Lower lobe of right lung (tissue), 2 donors: ENCODE measurements around the gene SPATA20. TPM values are rescaled to one million over a fixed set of nuclear protein-coding genes. Genes with fewer than 3 reads are reported as not detected.

Experiments
- ATAC-seq, 2 donors: fragments of 200-7000 bp; cut with Tn5 transposase; one replicate each; pipeline ENCODE4 v1.9.1; 2020 to 2022; ENCODE audit warnings: mild to moderate bottlenecking in 2 of 2, moderate library complexity in 2 of 2
- DNase-seq: peaks from one replicate; pipeline ENCODE4 v3.0.0-alpha.2; 2020
- H3K27ac ChIP-seq: fragments of 200-600 bp; one replicate; pipeline ENCODE4 v1.8.0; 2022
- H3K27me3 ChIP-seq: fragments of 200-600 bp; one replicate; pipeline ENCODE4 v1.8.0; 2022; ENCODE audit warnings: low read depth
- H3K36me3 ChIP-seq: fragments of 200-600 bp; one replicate; pipeline ENCODE4 v1.8.0; 2022; ENCODE audit warnings: mild to moderate bottlenecking
- H3K4me1 ChIP-seq: fragments of 200-600 bp; one replicate; pipeline ENCODE4 v1.8.0; 2022
- H3K4me3 ChIP-seq: fragments of 200-600 bp; one replicate; pipeline ENCODE4 v1.8.0; 2022; ENCODE audit warnings: mild to moderate bottlenecking
- H3K9me3 ChIP-seq: fragments of 200-600 bp; one replicate; pipeline ENCODE4 v1.8.0; 2022
- intact Hi-C: fragments of 100-400 bp; cut with DNase I; formaldehyde crosslinking; loops from one replicate; pipeline ENCODE4 v1.11.0; 2022
- total RNA-seq: library from RNA; stranded (reverse); fragmentation: NEBNext Ultra II Directional; extraction: Animal tissue kit (Norgen Biotek cat#: 25700); gene quantifications from one replicate; pipeline ENCODE4 v1.2.1, GENCODE V29; 2021
- TF ChIP-seq, protein P1 (sequence below): fragments of 200-600 bp; IDR thresholded peaks from one replicate; pipeline ENCODE4 v1.8.0; 2022; ENCODE audit warnings: antibody characterized with exemption, mild to moderate bottlenecking
- donor health status: DM: no; HTN: yes; CAD: no; lungs with severe emphysema.

Gene SPATA20
- total RNA-seq, 1 donor from 2014 or later = 29.7 TPM

DNA sequence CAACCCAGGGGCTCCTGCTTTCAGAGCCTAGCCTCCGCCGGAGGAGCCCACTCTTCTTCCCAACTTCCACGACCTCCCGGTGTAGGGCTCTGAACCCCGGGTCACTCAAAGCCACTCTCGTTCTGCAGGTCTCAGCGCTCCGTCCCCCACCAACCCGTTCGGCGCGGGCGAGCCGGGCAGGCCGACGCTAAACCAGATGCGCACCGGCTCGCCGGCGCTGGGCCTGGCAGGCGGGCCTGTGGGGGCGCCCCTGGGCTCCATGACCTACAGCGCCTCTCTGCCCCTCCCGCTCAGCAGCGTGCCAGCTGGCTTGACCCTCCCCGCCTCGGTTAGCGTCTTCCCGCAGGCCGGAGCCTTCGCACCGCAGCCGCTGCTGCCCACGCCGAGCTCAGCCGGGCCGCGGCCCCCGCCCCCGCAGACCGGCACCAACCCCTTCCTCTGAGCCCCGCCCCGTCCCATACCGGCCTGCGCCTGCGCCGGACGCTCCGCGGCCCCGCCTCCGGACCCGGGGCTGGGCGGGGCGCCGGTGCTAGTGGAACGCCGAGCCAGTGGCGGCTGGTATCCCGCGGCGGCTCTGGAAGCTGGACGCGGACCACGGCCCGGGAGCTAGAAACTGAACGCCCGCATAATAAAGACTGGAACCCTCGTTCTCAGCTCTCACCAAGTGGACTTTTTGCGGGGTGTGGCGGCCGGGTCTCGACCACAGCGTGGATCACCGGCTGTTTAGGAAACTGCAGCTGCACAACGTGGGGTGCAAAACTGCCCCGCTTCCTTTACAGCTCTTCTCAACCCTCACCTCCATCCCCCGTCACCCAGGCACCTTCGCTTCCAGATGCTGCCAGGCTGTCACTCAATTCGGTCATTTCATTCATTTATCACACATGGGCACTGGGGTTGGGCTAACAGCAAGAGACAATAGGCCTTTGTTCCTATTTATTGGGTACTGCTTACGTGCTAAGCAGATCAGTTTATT is 5.0 kb upstream of the SPATA20 start:
- intact Hi-C loops = no loop called here
- H3K4me3 ChIP-seq = peak overlapping the region; percentile 70
- H3K27ac ChIP-seq = peak overlapping the region; percentile 75
- ATAC-seq (peak; percentile 94 to 95), DNase-seq (peak; percentile 90)
- no peaks in the 10 kb centered on the region for H3K27me3 ChIP-seq
- peaks cover 30% of the 10 kb centered on the region for H3K4me1 ChIP-seq
- TF ChIP-seq, protein P1, sequence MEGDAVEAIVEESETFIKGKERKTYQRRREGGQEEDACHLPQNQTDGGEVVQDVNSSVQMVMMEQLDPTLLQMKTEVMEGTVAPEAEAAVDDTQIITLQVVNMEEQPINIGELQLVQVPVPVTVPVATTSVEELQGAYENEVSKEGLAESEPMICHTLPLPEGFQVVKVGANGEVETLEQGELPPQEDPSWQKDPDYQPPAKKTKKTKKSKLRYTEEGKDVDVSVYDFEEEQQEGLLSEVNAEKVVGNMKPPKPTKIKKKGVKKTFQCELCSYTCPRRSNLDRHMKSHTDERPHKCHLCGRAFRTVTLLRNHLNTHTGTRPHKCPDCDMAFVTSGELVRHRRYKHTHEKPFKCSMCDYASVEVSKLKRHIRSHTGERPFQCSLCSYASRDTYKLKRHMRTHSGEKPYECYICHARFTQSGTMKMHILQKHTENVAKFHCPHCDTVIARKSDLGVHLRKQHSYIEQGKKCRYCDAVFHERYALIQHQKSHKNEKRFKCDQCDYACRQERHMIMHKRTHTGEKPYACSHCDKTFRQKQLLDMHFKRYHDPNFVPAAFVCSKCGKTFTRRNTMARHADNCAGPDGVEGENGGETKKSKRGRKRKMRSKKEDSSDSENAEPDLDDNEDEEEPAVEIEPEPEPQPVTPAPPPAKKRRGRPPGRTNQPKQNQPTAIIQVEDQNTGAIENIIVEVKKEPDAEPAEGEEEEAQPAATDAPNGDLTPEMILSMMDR = peak; percentile 31
- no peaks in the 10 kb centered on the region for H3K9me3 ChIP-seq
- H3K36me3 ChIP-seq = no peaks in the 10 kb centered on the region

DNA sequence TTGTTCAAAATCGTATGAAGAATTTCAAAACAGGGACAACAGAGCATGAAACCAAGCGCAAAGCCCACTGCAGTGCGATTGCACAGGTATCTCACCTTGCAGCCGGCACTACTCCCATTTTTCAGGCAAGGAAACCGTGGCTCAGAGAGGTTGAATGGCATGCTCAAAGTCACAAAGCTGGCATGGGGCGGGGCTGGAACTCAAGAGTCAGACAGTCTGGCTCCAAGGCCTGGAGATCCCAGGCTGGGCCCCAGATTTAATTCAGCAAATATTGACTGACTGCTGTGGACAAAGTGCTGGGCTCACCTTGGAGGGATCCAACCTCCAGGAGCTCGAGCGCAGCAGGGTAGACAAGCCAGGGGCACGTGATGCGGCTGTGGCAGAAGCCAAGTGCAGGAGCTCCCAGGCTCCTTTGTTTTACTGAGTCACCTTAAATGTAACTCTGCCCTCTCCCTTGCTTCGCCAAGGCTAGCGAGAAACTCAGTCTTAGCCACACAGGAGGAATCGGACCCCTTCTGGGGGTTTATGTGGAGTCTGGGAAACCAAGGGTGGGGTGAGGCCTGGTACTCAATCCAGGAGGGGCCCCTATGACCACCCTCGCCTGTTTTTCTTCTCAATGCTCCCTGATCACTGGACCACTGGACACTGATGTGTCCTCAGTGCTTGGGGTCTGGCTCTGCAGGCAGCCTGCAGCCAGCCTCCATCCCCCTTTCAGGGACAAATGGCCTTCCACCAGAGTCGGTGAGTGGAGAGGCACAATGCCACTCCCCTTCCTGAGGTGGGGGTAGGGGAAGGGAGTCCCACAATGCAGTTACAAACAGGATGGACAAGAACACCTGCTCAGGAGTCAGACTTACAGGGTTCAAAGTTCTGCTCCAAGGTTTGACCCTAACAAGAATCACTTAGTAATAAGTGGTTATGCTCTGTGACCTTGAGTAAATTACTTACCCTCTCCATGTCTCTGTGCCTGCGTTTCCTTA is 3.9 kb upstream of the SPATA20 start:
- peaks cover 41% of the 10 kb centered on the region for H3K4me1 ChIP-seq
- no peaks in the 10 kb centered on the region for H3K27me3 ChIP-seq
- TF ChIP-seq, protein P1 = no peak
- peak; percentile 82 for DNase-seq
- H3K9me3 ChIP-seq = no peaks in the 10 kb centered on the region
- H3K36me3 ChIP-seq = no peaks in the 10 kb centered on the region
- H3K4me3 ChIP-seq = peak overlapping the region; percentile 70
- intact Hi-C loops = no loop called here
- peak overlapping the region; percentile 36 for H3K27ac ChIP-seq
- peak; percentile 23 to 67 for ATAC-seq

DNA sequence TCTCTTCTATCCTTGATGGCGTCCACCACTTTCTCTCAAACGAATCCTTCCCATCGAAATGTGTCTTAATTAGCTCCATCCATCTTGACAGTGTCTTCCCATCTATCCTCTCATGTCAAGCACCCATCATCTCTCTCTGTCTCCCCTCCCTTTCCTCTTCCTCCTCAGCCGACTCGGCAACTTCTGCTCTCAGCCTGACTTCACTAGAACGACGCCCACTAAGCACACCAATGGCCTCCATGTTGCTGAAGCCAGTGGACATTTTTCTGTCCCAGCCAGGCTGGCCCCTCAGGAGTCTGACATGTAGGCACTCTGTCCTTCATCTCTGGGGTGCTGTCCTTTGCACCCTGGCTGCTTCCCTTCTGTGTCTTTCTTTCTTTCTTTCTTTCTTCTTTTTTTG is 2.5 kb upstream of the SPATA20 start:
- intact Hi-C loops = no loop called here
- Histone ChIP-seq H3K36me3 (no peaks in the 10 kb centered on the region), H3K4me3 (no peak overlapping the region), H3K27me3 (no peaks in the 10 kb centered on the region), H3K4me1 (peaks cover 41% of the 10 kb centered on the region), H3K27ac (no peak overlapping the region), H3K9me3 (no peaks in the 10 kb centered on the region)
- ATAC-seq (no peak), DNase-seq (no peak)
- TF ChIP-seq, protein P1 = no peak

DNA sequence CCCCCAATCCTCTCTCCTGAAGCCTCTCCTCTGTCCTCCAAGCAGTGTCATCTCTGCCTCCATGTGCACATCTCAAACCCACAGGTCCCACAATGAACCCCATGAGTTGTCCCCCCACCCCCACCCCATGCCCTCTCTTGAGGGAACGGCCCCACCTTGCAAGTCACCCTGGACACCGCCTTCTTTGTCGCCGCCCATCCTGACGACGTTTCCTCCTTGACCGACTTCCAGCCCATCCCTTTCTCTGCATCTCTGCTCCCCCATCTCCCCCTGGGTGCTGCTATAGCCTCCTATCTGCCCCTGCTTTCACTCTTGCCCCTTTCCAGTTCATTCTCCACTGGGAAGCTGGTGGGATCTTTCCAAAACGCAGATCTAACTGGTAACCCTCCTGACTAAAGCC is 1.7 kb upstream of the SPATA20 start:
- no peak for DNase-seq
- intact Hi-C loops = no loop called here
- Histone ChIP-seq H3K36me3 (peaks cover 2% of the 10 kb centered on the region), H3K4me3 (no peak overlapping the region), H3K9me3 (no peaks in the 10 kb centered on the region), H3K4me1 (peaks cover 41% of the 10 kb centered on the region), H3K27me3 (no peaks in the 10 kb centered on the region), H3K27ac (no peak overlapping the region)
- TF ChIP-seq, protein P1 = no peak
- ATAC-seq = no peak

DNA sequence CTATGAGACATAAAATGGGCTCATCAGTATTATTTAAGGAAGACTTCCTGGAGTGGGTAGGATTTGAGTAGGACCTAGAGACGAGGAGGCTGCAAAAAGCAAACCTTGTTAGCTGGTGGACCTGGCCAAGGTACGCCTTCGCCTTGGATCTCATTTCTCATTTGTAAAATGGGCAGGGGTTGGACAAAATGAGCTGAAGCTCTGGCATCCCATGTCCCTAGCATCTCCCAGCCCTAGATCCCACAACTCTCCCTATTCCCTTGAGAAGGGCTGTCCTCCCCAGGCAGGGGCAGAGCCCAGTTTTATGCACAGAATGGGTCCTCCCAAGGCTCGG is 306 bp upstream of the SPATA20 start:
- Histone ChIP-seq H3K4me1 (peaks cover 33% of the 10 kb centered on the region), H3K4me3 (peak overlapping the region; percentile 68), H3K27me3 (no peaks in the 10 kb centered on the region)

More for the DNA sequence above, 306 bp upstream of the SPATA20 start:
- Histone ChIP-seq H3K27ac (peak overlapping the region; percentile 85), H3K9me3 (no peaks in the 10 kb centered on the region), H3K36me3 (peaks cover 7% of the 10 kb centered on the region)
- intact Hi-C loops = no loop called here
- no peak for ATAC-seq
- DNase-seq = no peak
- TF ChIP-seq, protein P1 = no peak
